GM21529 (cell line): ENCODE measurements around the gene LHPP.

ENCODE experiments used
- ATAC-seq: cut with Tn5 transposase; IDR thresholded peaks from one replicate; pipeline ENCODE4 v1.9.1; 2021; ENCODE audit not compliant: unreplicated experiment

The LHPP gene

GRCh38 chr10:124447751-124448466 lies 13.7 kb upstream of the LHPP start:
- no peak for ATAC-seq

DNA sequence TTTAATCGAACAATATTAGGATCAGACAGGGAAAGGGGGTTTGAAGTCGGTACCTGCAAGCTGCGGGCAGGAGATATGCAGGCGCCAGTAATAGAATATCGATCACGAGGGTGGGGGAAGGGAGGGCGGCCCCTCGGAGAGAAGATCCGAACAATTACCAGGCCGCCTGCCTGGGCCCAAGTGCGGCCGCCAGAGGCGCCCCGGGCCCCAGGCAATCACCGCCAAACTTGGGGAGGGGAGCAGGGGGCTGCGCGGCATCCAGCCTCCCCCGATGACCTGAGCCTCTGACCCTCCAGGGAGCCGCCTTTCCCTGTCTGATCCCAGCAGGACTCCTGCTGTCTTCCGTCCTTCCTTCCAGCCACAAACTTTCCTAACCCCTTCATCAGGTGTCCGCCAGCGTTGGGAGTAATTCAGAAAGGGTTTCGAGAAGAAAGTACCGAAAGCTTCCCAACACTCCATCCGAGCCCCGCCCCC lies 12.9 kb upstream of the LHPP start:
- no peak for ATAC-seq

GRCh38 chr10:124449170-124450011 lies 12.2 kb upstream of the LHPP start:
- ATAC-seq = no peak

DNA sequence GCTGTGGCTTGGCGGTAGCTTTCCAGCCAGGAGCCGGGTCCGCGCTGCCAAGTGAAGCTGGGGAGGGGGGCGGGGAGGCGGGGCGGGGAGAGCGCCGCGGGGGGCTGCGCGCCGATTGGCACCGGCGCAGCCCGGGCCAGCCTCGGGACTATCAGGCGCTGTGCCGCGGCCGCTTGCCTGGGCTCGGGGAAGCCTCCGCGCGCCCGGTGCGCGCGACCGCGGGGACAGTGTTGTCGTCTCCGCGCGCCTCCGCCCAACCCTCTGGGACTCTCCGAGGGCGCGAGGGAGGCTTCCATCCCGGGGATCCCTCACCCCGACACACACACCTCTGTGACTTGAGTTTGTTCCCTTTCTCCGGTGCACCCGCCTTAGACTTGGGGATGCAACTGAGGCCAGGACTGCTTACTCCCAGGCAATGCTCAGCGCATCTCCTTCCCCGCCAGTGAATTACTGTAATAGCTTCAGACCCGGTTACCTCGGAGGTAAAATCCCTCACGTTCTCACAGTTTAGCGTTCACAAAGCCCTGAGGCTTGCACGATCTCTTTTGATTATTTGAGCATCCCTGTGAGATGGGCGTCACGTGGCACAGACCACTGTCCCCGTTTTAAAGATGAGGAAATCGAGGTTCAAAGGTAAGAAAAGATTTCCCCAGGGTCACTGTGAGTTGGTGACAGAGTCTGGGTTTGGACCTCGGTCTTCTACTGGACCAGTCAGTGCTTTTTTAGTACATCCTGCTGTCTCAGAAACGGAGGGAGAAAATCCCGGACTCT lies 11.4 kb upstream of the LHPP start, which contains the start of gene NKX1-2:
Gene NKX1-2 (minus strand): TSS at position 24 of the 771 bp plus-strand sequence. CDS start 92 bp downstream, outside the sequence.
- no peak for ATAC-seq

DNA sequence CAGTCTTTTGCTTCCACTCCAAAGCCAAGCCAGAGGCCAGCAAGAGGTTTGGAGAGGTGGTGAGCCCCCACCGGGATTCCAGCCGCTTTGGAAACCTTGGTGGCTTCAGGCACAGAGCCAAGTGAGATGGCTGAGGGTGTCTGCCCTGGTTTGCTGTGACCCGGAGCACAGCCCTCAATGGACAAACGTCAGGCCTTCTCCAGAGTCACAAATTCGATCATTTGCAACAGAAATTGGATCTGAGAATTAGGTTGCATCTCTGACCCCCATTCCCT lies 10.9 kb upstream of the LHPP start:
- ATAC-seq = no peak

DNA sequence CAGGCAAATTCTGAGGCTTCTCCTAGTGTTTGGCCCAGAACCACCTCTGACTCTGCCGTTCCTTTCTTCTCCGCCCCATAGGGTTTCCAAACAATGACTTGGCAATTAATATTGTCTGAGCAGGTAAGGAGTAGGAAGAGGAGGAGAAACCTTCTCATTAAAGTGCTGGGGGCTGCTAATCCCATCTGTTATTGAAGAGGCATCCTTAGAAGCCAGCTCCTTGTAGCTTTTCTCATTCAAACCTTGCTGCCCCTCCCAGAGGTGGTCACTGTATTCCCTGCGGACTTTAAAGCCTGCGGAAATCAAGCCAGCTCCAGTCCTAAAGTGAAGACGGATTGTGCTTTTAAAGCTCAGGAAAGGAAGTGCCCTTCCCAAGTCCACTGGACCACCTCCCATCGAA lies 10.3 kb upstream of the LHPP start:
- no peak for ATAC-seq

- ATAC-seq = no peak
Measured at GRCh38 chr10:124453960-124454610, 7.5 kb upstream of the LHPP start.

- no peak for ATAC-seq
Measured at GRCh38 chr10:124455441-124455840, 6.2 kb upstream of the LHPP start.

GRCh38 chr10:124458473-124458872 lies 3.1 kb upstream of the LHPP start:
- no peak for ATAC-seq

DNA sequence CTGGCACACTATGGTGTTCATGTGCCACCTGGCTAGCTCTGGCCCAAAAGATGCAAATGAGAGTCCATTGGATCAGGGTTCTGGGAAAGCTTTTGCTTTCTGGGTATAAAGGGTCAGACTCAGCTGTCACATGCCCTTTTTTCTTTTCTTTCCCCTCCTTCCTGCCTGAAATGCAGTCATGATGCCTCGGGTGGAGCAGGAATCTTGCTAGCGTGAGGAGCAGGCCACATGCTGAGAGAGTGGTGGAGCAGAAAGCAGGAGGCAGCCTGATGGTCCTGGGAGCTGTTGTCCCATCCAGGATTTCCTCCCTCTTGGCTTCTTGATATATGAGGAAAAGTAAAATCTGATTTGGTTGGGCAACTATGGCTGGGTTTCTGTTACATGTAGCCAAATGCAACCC lies 2.7 kb upstream of the LHPP start:
- no peak for ATAC-seq

DNA sequence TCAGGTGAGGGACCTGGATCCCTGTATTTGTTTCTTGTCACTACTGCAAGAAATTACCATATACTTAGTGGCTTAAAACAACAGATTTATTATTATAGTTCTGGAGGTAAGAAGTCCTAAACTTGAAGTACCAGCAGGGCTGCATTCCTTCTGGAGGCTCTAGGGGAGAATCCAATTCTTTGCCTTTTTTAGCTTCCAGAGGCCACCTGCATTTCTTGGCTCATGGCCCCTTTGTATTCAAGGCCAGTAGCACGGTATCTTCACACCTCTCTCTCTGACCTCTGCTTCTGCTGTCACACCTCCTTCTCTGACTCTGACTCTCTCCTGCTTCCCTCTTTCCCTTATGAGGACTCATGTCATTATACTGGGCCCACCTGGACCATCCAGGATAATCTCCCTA lies 2.2 kb upstream of the LHPP start:
- no peak for ATAC-seq

- ATAC-seq = no peak
Measured at GRCh38 chr10:124460144-124460543, 1.5 kb upstream of the LHPP start.

GRCh38 chr10:124462348-124462695 lies 699 bp downstream of the LHPP start:
- no peak for ATAC-seq

DNA sequence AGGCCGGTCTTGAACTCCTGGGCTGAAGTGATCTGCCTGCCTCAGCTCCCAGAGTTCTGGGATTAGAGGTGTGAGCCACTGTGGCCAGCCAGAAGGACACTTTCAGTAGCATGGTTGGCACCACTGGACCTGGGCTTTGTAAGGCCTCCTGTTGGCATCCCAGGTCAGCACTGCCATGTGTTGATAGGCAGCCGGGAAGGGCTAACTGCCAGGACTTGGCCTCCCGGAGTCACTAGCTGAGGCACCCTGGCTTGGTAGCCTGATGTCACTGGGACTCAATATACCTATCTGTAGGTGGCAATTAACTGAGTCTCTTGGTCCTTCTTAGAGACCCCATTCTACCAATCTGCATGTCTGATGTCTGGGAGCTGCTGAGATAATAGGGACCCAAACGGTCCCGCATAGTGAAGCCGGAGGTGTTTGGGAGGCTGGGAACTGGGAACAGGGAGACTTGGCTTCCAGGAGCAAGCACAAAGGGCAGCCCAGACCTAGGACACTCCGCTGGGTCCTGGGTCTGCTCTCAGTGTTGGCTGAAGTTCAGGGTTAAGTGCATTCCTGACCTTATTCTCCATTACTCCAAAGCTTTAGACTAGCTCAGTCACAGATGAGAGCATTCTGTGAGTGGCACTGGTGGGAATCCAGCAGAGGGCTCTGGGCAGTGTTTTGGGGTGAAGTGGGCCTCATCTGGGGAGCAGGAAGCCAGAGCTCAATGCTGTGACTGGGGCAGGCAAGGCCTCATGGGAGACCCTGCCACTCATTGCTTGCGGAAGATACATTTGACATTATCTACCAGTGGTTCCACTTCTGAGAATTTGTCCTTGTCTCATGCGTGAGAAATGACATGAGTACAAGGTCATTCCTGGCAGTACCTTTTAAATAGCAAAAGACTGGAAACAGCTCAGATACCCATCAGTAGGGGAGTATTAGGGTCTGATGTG lies 2.7 kb downstream of the LHPP start:
- ATAC-seq = no peak

GRCh38 chr10:124465003-124465776 lies 3.6 kb downstream of the LHPP start:
- peak; percentile 46 for ATAC-seq

DNA sequence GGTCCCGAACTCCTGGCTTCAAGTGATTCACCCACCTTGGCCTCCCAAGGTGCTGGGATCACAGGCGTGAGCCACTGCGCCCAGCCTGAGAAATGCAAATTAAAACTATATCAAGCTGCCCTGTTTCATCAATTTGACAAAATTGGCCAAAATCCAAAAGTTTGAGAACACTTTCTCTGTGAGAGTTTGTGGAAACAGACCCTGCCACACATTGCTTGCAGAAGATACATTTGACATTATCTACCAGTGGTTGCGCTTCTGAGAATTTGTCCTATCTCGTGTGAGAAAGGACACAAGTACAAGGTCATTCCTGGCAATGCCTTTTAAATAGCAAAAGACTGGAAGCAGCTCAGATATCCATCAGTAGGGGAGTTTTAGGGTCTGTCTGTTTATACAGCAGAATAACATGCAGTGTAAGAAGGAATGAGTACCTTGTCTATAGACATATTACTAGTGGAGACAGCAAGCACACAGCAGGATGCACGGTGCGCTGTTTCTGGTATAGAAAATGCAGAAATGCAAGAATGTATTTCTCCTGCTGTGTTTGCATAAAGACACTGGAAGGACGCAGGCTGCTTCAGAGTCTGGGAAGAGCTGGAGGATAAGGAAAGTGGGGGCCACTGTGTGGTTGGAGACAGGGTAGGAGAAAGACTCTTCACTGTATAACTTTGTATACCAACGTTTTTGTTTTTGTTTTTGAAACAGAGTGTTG lies 4.3 kb downstream of the LHPP start:
- ATAC-seq = no peak

- no peak for ATAC-seq
Measured at GRCh38 chr10:124467165-124467564, 5.5 kb downstream of the LHPP start.

DNA sequence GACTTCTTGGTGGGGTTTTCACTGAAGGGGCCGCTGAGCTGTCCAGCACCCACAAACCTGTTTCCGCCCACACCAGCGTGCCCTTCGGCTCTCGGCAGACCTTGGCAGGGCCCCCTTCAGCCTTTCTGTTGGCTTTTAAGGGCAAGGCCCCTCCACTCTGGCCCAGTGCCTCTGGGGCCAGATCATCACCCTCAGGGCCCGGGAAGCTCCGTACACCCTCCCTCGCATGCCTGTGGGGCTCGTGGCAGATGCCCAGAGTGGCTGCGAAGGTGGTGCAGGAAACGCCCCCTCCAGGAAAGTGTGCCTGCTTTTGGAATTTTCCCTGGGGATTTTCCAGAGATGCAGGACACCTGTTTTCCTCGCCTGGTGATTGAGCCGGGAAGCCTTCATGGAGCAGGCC lies 7.0 kb downstream of the LHPP start:
- no peak for ATAC-seq
